ENCODE measurements around the gene LURAP1L.

DNA sequence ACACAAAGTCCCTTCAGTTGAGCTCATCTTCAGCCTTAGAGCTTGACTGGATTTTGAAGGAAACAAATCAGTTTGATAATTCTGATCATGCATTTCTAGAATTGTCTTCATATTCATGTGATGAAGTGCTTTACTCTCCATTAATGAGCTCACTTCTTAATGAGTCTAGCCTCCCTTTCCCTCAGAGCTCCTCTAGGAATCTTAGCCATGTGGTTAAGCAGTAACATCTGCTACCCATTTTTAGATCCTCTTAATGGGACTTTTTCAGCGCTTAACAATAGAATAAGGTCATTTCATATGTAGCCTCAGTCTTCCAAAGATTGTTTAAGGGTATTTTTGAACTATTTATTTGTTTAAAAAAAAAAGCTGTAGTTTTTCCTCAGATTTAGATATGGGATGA, 36.9 kb upstream of the LURAP1L start:
- no peak for TF ChIP-seq NR2C2 (CRISPR knock-in tag; IDR thresholded peaks at IDR 0.05)
- TF ChIP-seq, protein P1, sequence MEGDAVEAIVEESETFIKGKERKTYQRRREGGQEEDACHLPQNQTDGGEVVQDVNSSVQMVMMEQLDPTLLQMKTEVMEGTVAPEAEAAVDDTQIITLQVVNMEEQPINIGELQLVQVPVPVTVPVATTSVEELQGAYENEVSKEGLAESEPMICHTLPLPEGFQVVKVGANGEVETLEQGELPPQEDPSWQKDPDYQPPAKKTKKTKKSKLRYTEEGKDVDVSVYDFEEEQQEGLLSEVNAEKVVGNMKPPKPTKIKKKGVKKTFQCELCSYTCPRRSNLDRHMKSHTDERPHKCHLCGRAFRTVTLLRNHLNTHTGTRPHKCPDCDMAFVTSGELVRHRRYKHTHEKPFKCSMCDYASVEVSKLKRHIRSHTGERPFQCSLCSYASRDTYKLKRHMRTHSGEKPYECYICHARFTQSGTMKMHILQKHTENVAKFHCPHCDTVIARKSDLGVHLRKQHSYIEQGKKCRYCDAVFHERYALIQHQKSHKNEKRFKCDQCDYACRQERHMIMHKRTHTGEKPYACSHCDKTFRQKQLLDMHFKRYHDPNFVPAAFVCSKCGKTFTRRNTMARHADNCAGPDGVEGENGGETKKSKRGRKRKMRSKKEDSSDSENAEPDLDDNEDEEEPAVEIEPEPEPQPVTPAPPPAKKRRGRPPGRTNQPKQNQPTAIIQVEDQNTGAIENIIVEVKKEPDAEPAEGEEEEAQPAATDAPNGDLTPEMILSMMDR (IDR thresholded peaks at IDR 0.05), result no peak
- TF ChIP-seq RELA (CRISPR knock-in tag; IDR thresholded peaks at IDR 0.05; ENCODE audit: borderline replicate concordance), result no peak
- TF ChIP-seq, protein P2, sequence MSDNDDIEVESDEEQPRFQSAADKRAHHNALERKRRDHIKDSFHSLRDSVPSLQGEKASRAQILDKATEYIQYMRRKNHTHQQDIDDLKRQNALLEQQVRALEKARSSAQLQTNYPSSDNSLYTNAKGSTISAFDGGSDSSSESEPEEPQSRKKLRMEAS (CRISPR knock-in tag; IDR thresholded peaks at IDR 0.05), result no peak
- no peak for TF ChIP-seq SOX15 (CRISPR knock-in tag; IDR thresholded peaks at IDR 0.05)
- no peak for TF ChIP-seq USF1 (CRISPR knock-in tag; IDR thresholded peaks at IDR 0.05)
- no peak for TF ChIP-seq CREM (CRISPR knock-in tag; IDR thresholded peaks at IDR 0.05)
- TF ChIP-seq FOXK1 (CRISPR knock-in tag; IDR thresholded peaks at IDR 0.05), result no peak
- no peak for TF ChIP-seq ELF4 (CRISPR knock-in tag; IDR thresholded peaks at IDR 0.05; ENCODE audit: low read depth)

All from WTC11 (cell line).